ENCODE results near the gene TNFRSF25.
A peak's percentile ranks its signal among the peaks of the same experiment; 100 is the strongest.

- peak in 1 of 4 experiments; percentile 48 for TF ChIP-seq CTCF (IDR thresholded peaks at IDR 0.05)
- no peak for TF ChIP-seq POLR2A (IDR thresholded peaks at IDR 0.05)
- TF ChIP-seq POLR2AphosphoS5 (IDR thresholded peaks at IDR 0.05): no peak
- no peak for TF ChIP-seq EP300 (IDR thresholded peaks at IDR 0.05)
Measured at GRCh38 chr1:6440198-6441126, 25.5 kb downstream of the TNFRSF25 start.
